ENCODE data around the gene PLXNC1. TPM values are rescaled to one million over a fixed set of nuclear protein-coding genes. Genes with fewer than 3 reads are reported as not detected.

PLXNC1 gene
- total RNA-seq, 1 experiment from 2014 or later, result 0.30 TPM

- intact Hi-C loops (cut with micrococcal nuclease; ENCODE audit: unreplicated experiment), result no loop called here
- no peaks in the 10 kb centered on the region for H3K9me3 ChIP-seq (ENCODE audit: low read depth, low read length, poor library complexity, severe bottlenecking)
- no peaks in the 10 kb centered on the region for H3K27me3 ChIP-seq (replicated peaks; ENCODE audit: insufficient read depth, low read depth, low read length, poor library complexity)
- H3K27ac ChIP-seq (ENCODE audit: low read depth, low read length, poor library complexity, severe bottlenecking), result no peak overlapping the region
- BruUV-seq (replicated peaks), result no TSS peak
- DNase-seq (ENCODE audit: low spot score), result no peak
- TF ChIP-seq EZH2 (IDR thresholded peaks at IDR 0.05; ENCODE audit: borderline replicate concordance, low read depth, low read length, poor library complexity, severe bottlenecking) (no peak), CTCF (conservative IDR thresholded peaks at IDR 0.05; ENCODE audit: low read depth, low read length) (no peak)
- no peak overlapping the region for H3K4me3 ChIP-seq (ENCODE audit: low read depth, low read length, poor library complexity, severe bottlenecking)
- ChIA-PET CTCF (no interaction called here), POLR2A (ENCODE audit: low non-redundant PET) (no interaction called here)
- H3K4me1 ChIP-seq (ENCODE audit: insufficient read depth, low read length, poor library complexity, severe bottlenecking), result no peaks in the 10 kb centered on the region
- H3K36me3 ChIP-seq (ENCODE audit: insufficient read depth, low read length, poor library complexity, severe bottlenecking), result no peaks in the 10 kb centered on the region
These were observed 36.3 kb upstream of the PLXNC1 start for GRCh38 chr12:94112121-94112520.

- H3K27me3 ChIP-seq (replicated peaks; ENCODE audit: insufficient read depth, low read depth, low read length, poor library complexity), result no peaks in the 10 kb centered on the region
- H3K4me1 ChIP-seq (ENCODE audit: insufficient read depth, low read length, poor library complexity, severe bottlenecking), result no peaks in the 10 kb centered on the region
- BruUV-seq (replicated peaks), result no TSS peak
- DNase-seq (ENCODE audit: low spot score), result no peak
- intact Hi-C loops (cut with micrococcal nuclease; ENCODE audit: unreplicated experiment), result no loop called here
- POLR2A ChIA-PET (ENCODE audit: low non-redundant PET), result no interaction called here
- H3K36me3 ChIP-seq (ENCODE audit: insufficient read depth, low read length, poor library complexity, severe bottlenecking), result no peaks in the 10 kb centered on the region
- no peak overlapping the region for H3K4me3 ChIP-seq (ENCODE audit: low read depth, low read length, poor library complexity, severe bottlenecking)
- H3K27ac ChIP-seq (ENCODE audit: low read depth, low read length, poor library complexity, severe bottlenecking), result no peak overlapping the region
- H3K9me3 ChIP-seq (ENCODE audit: low read depth, low read length, poor library complexity, severe bottlenecking), result no peaks in the 10 kb centered on the region
- CTCF ChIA-PET, result no interaction called here
- TF ChIP-seq EZH2 (IDR thresholded peaks at IDR 0.05; ENCODE audit: borderline replicate concordance, low read depth, low read length, poor library complexity, severe bottlenecking) (no peak), CTCF (conservative IDR thresholded peaks at IDR 0.05; ENCODE audit: low read depth, low read length) (no peak)
These were observed 34.2 kb upstream of the PLXNC1 start for GRCh38 chr12:94114166-94114565.

GRCh38 chr12:94116191-94116590 is 32.2 kb upstream of the PLXNC1 start:
- H3K4me3 ChIP-seq (ENCODE audit: low read depth, low read length, poor library complexity, severe bottlenecking), result no peak overlapping the region
- CTCF ChIA-PET, result no interaction called here
- intact Hi-C loops (cut with micrococcal nuclease; ENCODE audit: unreplicated experiment), result no loop called here
- no peaks in the 10 kb centered on the region for H3K36me3 ChIP-seq (ENCODE audit: insufficient read depth, low read length, poor library complexity, severe bottlenecking)
- BruUV-seq (replicated peaks), result no TSS peak
- no peaks in the 10 kb centered on the region for H3K27me3 ChIP-seq (replicated peaks; ENCODE audit: insufficient read depth, low read depth, low read length, poor library complexity)
- no peak for TF ChIP-seq EZH2 (IDR thresholded peaks at IDR 0.05; ENCODE audit: borderline replicate concordance, low read depth, low read length, poor library complexity, severe bottlenecking)
- no peak for TF ChIP-seq CTCF (conservative IDR thresholded peaks at IDR 0.05; ENCODE audit: low read depth, low read length)
- no peaks in the 10 kb centered on the region for H3K9me3 ChIP-seq (ENCODE audit: low read depth, low read length, poor library complexity, severe bottlenecking)
- POLR2A ChIA-PET (ENCODE audit: low non-redundant PET), result no interaction called here
- no peak for DNase-seq (ENCODE audit: low spot score)
- H3K4me1 ChIP-seq (ENCODE audit: insufficient read depth, low read length, poor library complexity, severe bottlenecking), result no peaks in the 10 kb centered on the region
- no peak overlapping the region for H3K27ac ChIP-seq (ENCODE audit: low read depth, low read length, poor library complexity, severe bottlenecking)
